K562 (cell line): ENCODE measurements around the gene STXBP6. TPM values are rescaled to one million over a fixed set of nuclear protein-coding genes. Genes with fewer than 3 reads are reported as not detected.
A peak's percentile ranks its signal among the peaks of the same experiment; 100 is the strongest.

Experiments
- ADNP ChIP-seq: fragments of 200-800 bp; sonication (Bioruptor generic); IDR thresholded peaks from 2 replicates; pipeline ENCODE4 v1.6.1; 2016; ENCODE audit warnings: missing genetic modification characterization, missing compliant biosample characterization
- CBFA2T2 ChIP-seq: fragments of 450-650 bp; conservative IDR thresholded peaks from 2 replicates; pipeline ENCODE4 v1.6.1; 2017; ENCODE audit warnings: mild to moderate bottlenecking
- CCNT2 ChIP-seq: IDR thresholded peaks from 2 replicates; pipeline ENCODE4 v1.6.1; 2011; ENCODE audit warnings: borderline replicate concordance, low read depth, mild to moderate bottlenecking, moderate library complexity, mixed read lengths, low read length; ENCODE audit not compliant: insufficient read length; ENCODE audit errors: extremely low read depth
- DPF2 ChIP-seq: fragments of 450-650 bp; IDR thresholded peaks from 2 replicates; pipeline ENCODE4 v1.6.1; 2016
- KLF16 ChIP-seq: IDR thresholded peaks from 2 replicates; pipeline ENCODE4 v1.6.1; 2016; ENCODE audit warnings: antibody characterized with exemption
- MBD2 ChIP-seq: sonication (generic); IDR thresholded peaks from 2 replicates; pipeline ENCODE4 v1.6.1; 2016; ENCODE audit warnings: low read depth, borderline replicate concordance
- MEIS2 ChIP-seq: fragments of 450-650 bp; IDR thresholded peaks from 2 replicates; pipeline ENCODE4 v1.6.1; 2014; ENCODE audit warnings: mild to moderate bottlenecking; ENCODE audit not compliant: partially characterized antibody
- MTF1 ChIP-seq: fragments of 250-450 bp; sonication (Bioruptor Pico); IDR thresholded peaks from 2 replicates; pipeline ENCODE4 v1.9.0; 2021; ENCODE audit warnings: moderate library complexity, mild to moderate bottlenecking, inconsistent platforms, borderline replicate concordance
- POLR2AphosphoS5 ChIP-seq: IDR thresholded peaks from 2 replicates; pipeline ENCODE4 v1.6.1; 2011; ENCODE audit warnings: mild to moderate bottlenecking, low read depth, low read length, moderate library complexity; ENCODE audit not compliant: control insufficient read depth, insufficient read depth
- PYGO2 ChIP-seq: fragments of 450-650 bp; IDR thresholded peaks from 2 replicates; pipeline ENCODE4 v1.6.1; 2016; ENCODE audit warnings: mild to moderate bottlenecking, missing genetic modification characterization, moderate library complexity, missing compliant biosample characterization
- RBM39 ChIP-seq: fragments of 200-400 bp; formaldehyde crosslinking; optimal IDR thresholded peaks from 2 replicates; pipeline ENCODE3; 2018; ENCODE audit warnings: low read depth, low read length
- SMAD3 ChIP-seq: fragments of 450-650 bp; formaldehyde crosslinking; conservative IDR thresholded peaks from 2 replicates; pipeline ENCODE4 v1.4.0; 2020; ENCODE audit warnings: mild to moderate bottlenecking
- TBL1XR1 ChIP-seq, 2 experiments: IDR thresholded peaks; 2 replicates each; pipeline ENCODE4 v1.6.1; 2012; ENCODE audit warnings: improper control_type of control experiment in 2 of 2, low read length in 2 of 2, mild to moderate bottlenecking in 1 of 2
- ZNF174 ChIP-seq: fragments of 250-450 bp; sonication (Bioruptor Pico); IDR thresholded peaks from 2 replicates; pipeline ENCODE4 v1.4.0; 2020; ENCODE audit warnings: mild to moderate bottlenecking
- ZNF197 ChIP-seq: fragments of 200-800 bp; sonication (Bioruptor generic); IDR thresholded peaks from 2 replicates; pipeline ENCODE4 v1.6.1; 2016; ENCODE audit warnings: low read depth, missing genetic modification characterization, missing compliant biosample characterization
- ZNF695 ChIP-seq: fragments of 450-650 bp; formaldehyde crosslinking; IDR thresholded peaks from 2 replicates; pipeline ENCODE4 v1.4.0; 2020; ENCODE audit warnings: mild to moderate bottlenecking, moderate library complexity
- ZNF717 ChIP-seq: fragments of 250-450 bp; sonication (Bioruptor Pico); IDR thresholded peaks from 2 replicates; pipeline ENCODE4 v1.5.0; 2021
- polyA plus RNA-seq, 8 experiments: library from polyadenylated mRNA; depleted of rRNA in 4 of 8; stranded (reverse) in 5 of 8; unstranded in 3 of 8; fragments of >200 nt; fragmentation: Nextera tagmentation in 2 of 8; fragmentation: Illumina TruSeq in 1 of 8; extraction: Ambion mirVana in 2 of 8; extraction: Trizol in 1 of 8; gene quantifications; 2 replicates each; pipeline versions ENCODE4 v1.2.1 to v1.2.3, GENCODE V29; 2011 to 2014; ENCODE audit warnings: inconsistent platforms in 1 of 8, missing spikeins in 1 of 8
- total RNA-seq, 7 experiments: library from RNA; depleted of rRNA in 6 of 7; stranded (reverse); fragments of >200 nt in 6 of 7; fragmentation: Illumina TruSeq in 2 of 7; extraction: Trizol in 2 of 7; gene quantifications; 2 replicates each; pipeline versions ENCODE4 v1.2.1 to v1.2.3, GENCODE V29; 2011 to 2021; ENCODE audit warnings: low replicate concordance in 1 of 7
- TF ChIP-seq, protein P1 (sequence below): sonication (generic); formaldehyde crosslinking; IDR thresholded peaks from 2 replicates; pipeline ENCODE4 v1.8.0; 2022; ENCODE audit warnings: missing genetic modification reagents, mild to moderate bottlenecking, moderate library complexity, borderline replicate concordance
- TF ChIP-seq, protein P2 (sequence below), 2 experiments: fragments of 150-350 bp in 1 of 2; IDR thresholded peaks; 2 replicates each; pipeline ENCODE4 v1.6.1; 2012 to 2016; ENCODE audit warnings: low read depth in 2 of 2, low read length in 2 of 2, mild to moderate bottlenecking in 1 of 2, moderate library complexity in 1 of 2
- TF ChIP-seq, protein P3 (sequence below): fragments of 200-800 bp; sonication (Bioruptor generic); IDR thresholded peaks from 2 replicates; pipeline ENCODE4 v1.6.1; 2017; ENCODE audit warnings: missing genetic modification characterization, missing compliant biosample characterization

The STXBP6 gene
- total and polyA plus RNA-seq, 9 of the 15 experiments (the other 6 are each of a cell fraction or from before 2014, with no cell fraction given), result 0.27 to 0.89 (median 0.59) TPM

GRCh38 chr14:24984846-24985589 is 64.9 kb downstream of the STXBP6 start (continued):
- TF ChIP-seq CBFA2T2 (peak; percentile 89), RBM39 (no peak), MTF1 (no peak), ADNP (0 out of 2 replicates have a peak, but pooled peaks have one; percentile 51), MBD2 (peak; percentile 43; the same call in 1 of the 2 replicates), CCNT2 (peak; percentile 94), ZNF695 (CRISPR knock-in tag) (no peak), ZNF717 (CRISPR knock-in tag) (no peak), TBL1XR1 (IDR thresholded peaks at IDR 0.05; ENCODE audit: low read length in 2 of 2) (peak in 1 of 2 experiments; percentile 69; a peak in 2 of 4 replicates), PYGO2 (tag) (peak; percentile 43; the same call in 1 of the 2 replicates), DPF2 (peak; percentile 94), SMAD3 (CRISPR knock-in tag) (0 out of 2 replicates have a peak, but pooled peaks have one; percentile 42), MEIS2 (peak; percentile 20), ZNF174 (CRISPR knock-in tag) (no peak), POLR2AphosphoS5 (peak; percentile 54; the same call in 1 of the 2 replicates), ZNF197 (CRISPR knock-in tag) (peak; percentile 63; the same call in 1 of the 2 replicates), KLF16 (peak; percentile 89)
- TF ChIP-seq, protein P1, sequence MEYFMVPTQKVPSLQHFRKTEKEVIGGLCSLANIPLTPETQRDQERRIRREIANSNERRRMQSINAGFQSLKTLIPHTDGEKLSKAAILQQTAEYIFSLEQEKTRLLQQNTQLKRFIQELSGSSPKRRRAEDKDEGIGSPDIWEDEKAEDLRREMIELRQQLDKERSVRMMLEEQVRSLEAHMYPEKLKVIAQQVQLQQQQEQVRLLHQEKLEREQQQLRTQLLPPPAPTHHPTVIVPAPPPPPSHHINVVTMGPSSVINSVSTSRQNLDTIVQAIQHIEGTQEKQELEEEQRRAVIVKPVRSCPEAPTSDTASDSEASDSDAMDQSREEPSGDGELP (CRISPR knock-in tag), result no peak
- TF ChIP-seq, protein P2, sequence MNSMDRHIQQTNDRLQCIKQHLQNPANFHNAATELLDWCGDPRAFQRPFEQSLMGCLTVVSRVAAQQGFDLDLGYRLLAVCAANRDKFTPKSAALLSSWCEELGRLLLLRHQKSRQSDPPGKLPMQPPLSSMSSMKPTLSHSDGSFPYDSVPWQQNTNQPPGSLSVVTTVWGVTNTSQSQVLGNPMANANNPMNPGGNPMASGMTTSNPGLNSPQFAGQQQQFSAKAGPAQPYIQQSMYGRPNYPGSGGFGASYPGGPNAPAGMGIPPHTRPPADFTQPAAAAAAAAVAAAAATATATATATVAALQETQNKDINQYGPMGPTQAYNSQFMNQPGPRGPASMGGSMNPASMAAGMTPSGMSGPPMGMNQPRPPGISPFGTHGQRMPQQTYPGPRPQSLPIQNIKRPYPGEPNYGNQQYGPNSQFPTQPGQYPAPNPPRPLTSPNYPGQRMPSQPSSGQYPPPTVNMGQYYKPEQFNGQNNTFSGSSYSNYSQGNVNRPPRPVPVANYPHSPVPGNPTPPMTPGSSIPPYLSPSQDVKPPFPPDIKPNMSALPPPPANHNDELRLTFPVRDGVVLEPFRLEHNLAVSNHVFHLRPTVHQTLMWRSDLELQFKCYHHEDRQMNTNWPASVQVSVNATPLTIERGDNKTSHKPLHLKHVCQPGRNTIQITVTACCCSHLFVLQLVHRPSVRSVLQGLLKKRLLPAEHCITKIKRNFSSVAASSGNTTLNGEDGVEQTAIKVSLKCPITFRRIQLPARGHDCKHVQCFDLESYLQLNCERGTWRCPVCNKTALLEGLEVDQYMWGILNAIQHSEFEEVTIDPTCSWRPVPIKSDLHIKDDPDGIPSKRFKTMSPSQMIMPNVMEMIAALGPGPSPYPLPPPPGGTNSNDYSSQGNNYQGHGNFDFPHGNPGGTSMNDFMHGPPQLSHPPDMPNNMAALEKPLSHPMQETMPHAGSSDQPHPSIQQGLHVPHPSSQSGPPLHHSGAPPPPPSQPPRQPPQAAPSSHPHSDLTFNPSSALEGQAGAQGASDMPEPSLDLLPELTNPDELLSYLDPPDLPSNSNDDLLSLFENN (IDR thresholded peaks at IDR 0.05; ENCODE audit: low read depth in 2 of 2, low read length in 2 of 2), result peak in 1 of 2 experiments; percentile 70; a peak in 1 of 4 replicates
- TF ChIP-seq, protein P3, sequence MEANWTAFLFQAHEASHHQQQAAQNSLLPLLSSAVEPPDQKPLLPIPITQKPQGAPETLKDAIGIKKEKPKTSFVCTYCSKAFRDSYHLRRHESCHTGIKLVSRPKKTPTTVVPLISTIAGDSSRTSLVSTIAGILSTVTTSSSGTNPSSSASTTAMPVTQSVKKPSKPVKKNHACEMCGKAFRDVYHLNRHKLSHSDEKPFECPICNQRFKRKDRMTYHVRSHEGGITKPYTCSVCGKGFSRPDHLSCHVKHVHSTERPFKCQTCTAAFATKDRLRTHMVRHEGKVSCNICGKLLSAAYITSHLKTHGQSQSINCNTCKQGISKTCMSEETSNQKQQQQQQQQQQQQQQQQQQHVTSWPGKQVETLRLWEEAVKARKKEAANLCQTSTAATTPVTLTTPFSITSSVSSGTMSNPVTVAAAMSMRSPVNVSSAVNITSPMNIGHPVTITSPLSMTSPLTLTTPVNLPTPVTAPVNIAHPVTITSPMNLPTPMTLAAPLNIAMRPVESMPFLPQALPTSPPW (CRISPR knock-in tag), result peak; percentile 54; the same call in 1 of the 2 replicates
